IMR-90 (cell line): ENCODE results near the gene FAM163B. TPM values are rescaled to one million over a fixed set of nuclear protein-coding genes. Genes with fewer than 3 reads are reported as not detected.

ENCODE experiments used
- ATAC-seq: fragments of 200-7000 bp; cut with Tn5 transposase; 2 replicates; pipeline ENCODE4 v1.9.1; 2020; ENCODE audit warnings: low read depth, mild to moderate bottlenecking, moderate library complexity
- BruUV-seq: library from RNA; stranded (reverse); fragments of 400-500 nt; replicated peaks from 2 replicates; lab custom pipeline; 2021; lab: Mats Ljungman, UMichigan
- CTCF ChIA-PET: fragments of 300-600 bp; formaldehyde crosslinking; extraction: SDS; loops from one replicate; lab custom pipeline; 2021; ENCODE audit warnings: antibody characterized with exemption; lab: Yijun Ruan, JAX
- POLR2A ChIA-PET: fragments of 300-600 bp; sonication (Branson Sonifier 250); formaldehyde crosslinking; loops from one replicate; lab custom pipeline; 2022; ENCODE audit warnings: antibody characterized with exemption; ENCODE audit not compliant: unreplicated experiment; lab: Charles Lee
- DNase-seq: peaks from one replicate; pipeline ENCODE4 v3.0.0; 2013
- H2AFZ ChIP-seq: replicated peaks from 2 replicates; pipeline ENCODE3; 2013; ENCODE audit warnings: low read length, mild to moderate bottlenecking; ENCODE audit not compliant: poor library complexity
- H2AK5ac ChIP-seq: 2 replicates; pipeline ENCODE4 v1.6.1; 2013; ENCODE audit warnings: low read depth, low read length, inconsistent platforms
- H2AK9ac ChIP-seq: replicated peaks from 2 replicates; pipeline ENCODE3; 2013; ENCODE audit warnings: mild to moderate bottlenecking, low read depth, low read length, moderate library complexity; ENCODE audit not compliant: poor library complexity
- H2BK120ac ChIP-seq: 2 replicates; pipeline ENCODE4 v1.6.1; 2013; ENCODE audit warnings: low read depth, low read length, inconsistent platforms
- H2BK15ac ChIP-seq: 3 replicates; pipeline ENCODE4 v1.6.1; 2013; ENCODE audit warnings: low read depth, low read length, inconsistent platforms
- H2BK20ac ChIP-seq: 2 replicates; pipeline ENCODE4 v1.6.1; 2013; ENCODE audit warnings: low read depth, mild to moderate bottlenecking, inconsistent platforms, low read length, moderate library complexity
- H2BK5ac ChIP-seq: 2 replicates; pipeline ENCODE4 v1.6.1; 2013; ENCODE audit warnings: mild to moderate bottlenecking, low read depth, low read length, inconsistent platforms; ENCODE audit not compliant: poor library complexity, severe bottlenecking
- H3K14ac ChIP-seq: replicated peaks from 2 replicates; pipeline ENCODE4 v1.6.1; 2013; ENCODE audit warnings: low read depth, low read length, inconsistent platforms
- H3K18ac ChIP-seq: 2 replicates; pipeline ENCODE4 v1.6.1; 2013; ENCODE audit warnings: low read depth, low read length, control low read depth
- H3K23ac ChIP-seq: 2 replicates; pipeline ENCODE4 v1.6.1; 2013; ENCODE audit warnings: low read depth, low read length, inconsistent platforms
- H3K27ac ChIP-seq: 2 replicates; pipeline ENCODE4 v1.5.1; 2013; ENCODE audit warnings: mild to moderate bottlenecking, control low read depth, low read length; ENCODE audit not compliant: insufficient read depth
- H3K27me3 ChIP-seq: 2 replicates; pipeline ENCODE4 v1.6.1; 2013; ENCODE audit warnings: low read length; ENCODE audit not compliant: control insufficient read depth, insufficient read depth
- H3K36me3 ChIP-seq: 2 replicates; pipeline ENCODE4 v1.6.1; 2013; ENCODE audit warnings: low read length, mixed read lengths; ENCODE audit not compliant: control insufficient read depth, insufficient read depth
- H3K4ac ChIP-seq: 2 replicates; pipeline ENCODE4 v1.6.1; 2013; ENCODE audit warnings: low read depth, low read length, inconsistent platforms
- H3K4me1 ChIP-seq: 2 replicates; pipeline ENCODE4 v1.6.1; 2013; ENCODE audit warnings: low read length, mixed read lengths; ENCODE audit not compliant: control insufficient read depth, insufficient read depth
- H3K4me2 ChIP-seq: 2 replicates; pipeline ENCODE4 v1.6.1; 2013; ENCODE audit warnings: low read depth, mild to moderate bottlenecking, control low read depth, low read length, moderate library complexity
- H3K4me3 ChIP-seq: 2 replicates; pipeline ENCODE4 v1.5.1; 2013; ENCODE audit warnings: low read depth, mild to moderate bottlenecking, control low read depth, low read length, moderate library complexity; ENCODE audit not compliant: insufficient read depth
- H3K56ac ChIP-seq: 2 replicates; pipeline ENCODE4 v1.6.1; 2013; ENCODE audit warnings: low read length, inconsistent platforms; ENCODE audit not compliant: insufficient read depth; ENCODE audit errors: extremely low read depth
- H3K79me1 ChIP-seq, 2 experiments: 2 replicates each; pipeline ENCODE4 v1.6.1; 2013; ENCODE audit warnings: low read length in 2 of 2, inconsistent platforms in 1 of 2, low read depth in 1 of 2
- H3K9ac ChIP-seq: 2 replicates; pipeline ENCODE4 v1.6.1; 2013; ENCODE audit warnings: low read depth, low read length, control low read depth
- H3K9me1 ChIP-seq: 2 replicates; pipeline ENCODE4 v1.6.1; 2013; ENCODE audit warnings: low read length, inconsistent platforms; ENCODE audit not compliant: insufficient read depth
- H3K9me3 ChIP-seq: 2 replicates; pipeline ENCODE4 v1.6.1; 2013; ENCODE audit warnings: low read length; ENCODE audit not compliant: control insufficient read depth, insufficient read depth
- H4K20me1 ChIP-seq: 2 replicates; pipeline ENCODE4 v1.6.1; 2013; ENCODE audit warnings: low read length, inconsistent platforms; ENCODE audit not compliant: insufficient read depth
- H4K5ac ChIP-seq: 2 replicates; pipeline ENCODE4 v1.6.1; 2013; ENCODE audit warnings: mild to moderate bottlenecking, low read depth, low read length, control low read depth
- H4K8ac ChIP-seq, 2 experiments: 2 replicates each; pipeline ENCODE4 v1.6.1; 2013; ENCODE audit warnings: low read depth in 2 of 2, low read length in 2 of 2, control low read depth in 1 of 2, inconsistent platforms in 1 of 2
- H4K91ac ChIP-seq: 2 replicates; pipeline ENCODE4 v1.6.1; 2013; ENCODE audit warnings: low read depth, low read length, inconsistent platforms; ENCODE audit not compliant: insufficient read depth
- BHLHE40 ChIP-seq: fragments of 150-350 bp; IDR thresholded peaks from 2 replicates; pipeline ENCODE4 v1.6.1; 2016; ENCODE audit warnings: mild to moderate bottlenecking, low read depth, low read length
- MAFK ChIP-seq: IDR thresholded peaks from 2 replicates; pipeline ENCODE4 v1.6.1; 2012; ENCODE audit warnings: low read depth, low read length, improper control_type of control experiment
- NFE2L2 ChIP-seq: fragments of 150-350 bp; IDR thresholded peaks from 2 replicates; pipeline ENCODE4 v1.6.1; 2016; ENCODE audit warnings: low read depth, mild to moderate bottlenecking, low read length
- WGBS, 2 experiments: methylation state at CpG; one replicate each; pipeline versions ENCODE4 v1.1.5 to v1.1.7; 2013; ENCODE audit warnings: missing lambda C conversion rate in 2 of 2; ENCODE audit not compliant: insufficient read length in 1 of 2; ENCODE audit errors: extremely low coverage in 2 of 2; 5-methylcytosine and 5-hydroxymethylcytosine counted together
- dilution Hi-C: fragments of 300-500 bp; cut with HindIII; formaldehyde crosslinking; loops from one replicate; pipeline ENCODE4 v1.14.3; 2018; ENCODE audit warnings: low sequenced_read_pairs; ENCODE audit not compliant: unreplicated experiment
- in situ Hi-C: fragments of 300-500 bp; cut with MboI; formaldehyde crosslinking; loops from 3 replicates; pipeline ENCODE4 v1.14.3; 2019; ENCODE audit warnings: low sequenced_read_pairs, inconsistent platforms, mixed read lengths
- intact Hi-C: fragments of 100-400 bp; cut with micrococcal nuclease; formaldehyde crosslinking; loops from 2 replicates; pipeline ENCODE4 v1.10.0; 2022
- polyA plus RNA-seq, 3 experiments: library from polyadenylated mRNA; depleted of rRNA; stranded (reverse); fragments of >200 nt; gene quantifications; 2 replicates each; pipeline ENCODE4 v1.2.3, GENCODE V29; 2012; ENCODE audit warnings: low replicate concordance in 1 of 3
- total RNA-seq: library from RNA; depleted of rRNA; stranded (reverse); fragments of >200 nt; gene quantifications from 2 replicates; pipeline ENCODE4 v1.2.3, GENCODE V29; 2012

The FAM163B gene
- total and polyA plus RNA-seq, 2 of the 4 experiments (the other 2 are of a cell fraction) = not detected

DNA sequence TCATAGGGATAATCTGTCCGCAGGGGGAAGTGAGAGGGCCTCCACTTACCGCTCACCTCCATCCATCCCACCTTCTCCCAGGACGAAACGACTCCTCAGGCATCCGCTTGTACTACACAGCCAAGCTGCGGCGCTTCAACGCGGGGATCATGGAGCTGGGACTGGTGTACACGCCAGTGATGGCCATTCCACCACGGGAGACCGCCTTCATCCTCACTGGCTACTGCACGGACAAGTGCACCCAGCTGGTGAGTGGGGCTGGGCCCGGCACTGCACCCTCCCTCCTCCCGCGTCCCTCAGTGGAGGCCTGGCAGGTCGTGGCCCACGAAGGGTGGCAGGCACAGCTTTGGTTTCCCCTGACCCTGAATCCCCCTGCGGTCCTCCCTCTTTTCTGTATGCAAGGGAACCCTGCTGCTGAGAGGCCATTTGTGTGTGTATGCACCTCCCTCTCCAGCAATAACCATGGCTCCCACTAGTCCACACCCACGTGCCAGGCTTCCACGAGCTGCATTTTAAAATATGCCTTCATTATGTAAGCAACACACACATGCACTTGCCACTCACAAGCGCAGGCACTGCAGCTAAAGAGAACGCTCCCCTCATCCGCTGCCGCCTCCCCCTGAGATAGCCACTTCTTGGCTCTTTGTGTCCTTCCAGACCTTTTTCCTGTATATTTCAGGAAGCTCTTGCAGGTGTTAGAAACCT is 38.7 kb upstream of the FAM163B start:
- Histone ChIP-seq H3K23ac (no peak overlapping the region), H3K14ac (no peak overlapping the region), H3K9me3 (no peaks in the 10 kb centered on the region), H4K20me1 (no peaks in the 10 kb centered on the region), H3K27me3 (peaks cover 41% of the 10 kb centered on the region), H4K91ac (no peak overlapping the region), H2BK15ac (no peak overlapping the region), H3K9me1 (no peaks in the 10 kb centered on the region), H3K36me3 (no peaks in the 10 kb centered on the region), H2BK20ac (no peak overlapping the region), H2AK5ac (no peak overlapping the region), H3K4ac (no peak overlapping the region), H3K27ac (no peak overlapping the region), H3K4me1 (no peaks in the 10 kb centered on the region), H2AK9ac (no peak overlapping the region), H3K4me3 (no peak overlapping the region), H3K18ac (no peak overlapping the region), H4K5ac (no peak overlapping the region), H4K8ac (no peak overlapping the region), H2BK5ac (no peak overlapping the region), H3K4me2 (no peak overlapping the region), H3K9ac (no peak overlapping the region), H3K56ac (no peak overlapping the region), H3K79me1 (no peaks in the 10 kb centered on the region), H2AFZ (no peak overlapping the region), H2BK120ac (no peak overlapping the region)
- ChIA-PET CTCF (interaction anchor here (1.1 kb wide), 1 partner anchor 11 kb away, joined by 5 read pairs; no protein-coding TSS in a partner anchor), POLR2A (no interaction called here)
- ATAC-seq (no peak), DNase-seq (no peak)
- TF ChIP-seq NFE2L2 (no peak), BHLHE40 (no peak), MAFK (no peak)
- dilution Hi-C loops = no loop called here
- in situ Hi-C loops = no loop called here
- WGBS, 2 experiments = 58% methylated on average over 5 of the region's 25 CpGs; no CpG with 5 or more reads in 1 of the 2 experiments
- no TSS peak for BruUV-seq
- intact Hi-C loops = no loop called here
